ENCODE data around the gene EGFLAM. TPM values are rescaled to one million over a fixed set of nuclear protein-coding genes. Genes with fewer than 3 reads are reported as not detected.

EGFLAM gene
- total RNA-seq, 1 experiment from 2014 or later: 9.3 TPM

- no peaks in the 10 kb centered on the region for H3K27me3 Mint-ChIP-seq (ENCODE audit: insufficient read depth, unreplicated experiment)
- ChIA-PET POLR2A (no interaction called here), CTCF (interaction anchor here (0.8 to 5.6 kb wide), 2 partner anchors 23 to 95 kb away, joined by 3 to 26 read pairs; no protein-coding TSS in a partner anchor)
- H3K27ac Mint-ChIP-seq (ENCODE audit: low read depth, unreplicated experiment): no peak overlapping the region
- intact Hi-C loops (cut with micrococcal nuclease): no loop called here
- H3K4me3 Mint-ChIP-seq (ENCODE audit: unreplicated experiment): no peak overlapping the region
- H3K4me1 Mint-ChIP-seq (ENCODE audit: insufficient read depth, unreplicated experiment): no peaks in the 10 kb centered on the region
- BruUV-seq (replicated peaks): no TSS peak
- no peak for TF ChIP-seq CTCF (IDR thresholded peaks at IDR 0.05; ENCODE audit: unreplicated experiment)
- no peaks in the 10 kb centered on the region for H3K9me3 Mint-ChIP-seq (ENCODE audit: unreplicated experiment)
- no peaks in the 10 kb centered on the region for H3K36me3 Mint-ChIP-seq (ENCODE audit: insufficient read depth, unreplicated experiment)
- DNase-seq (ENCODE audit: unreplicated experiment): no peak
Observed at GRCh38 chr5:38360323-38361061, 102.1 kb downstream of the EGFLAM start.

- H3K36me3 Mint-ChIP-seq (ENCODE audit: insufficient read depth, unreplicated experiment): no peaks in the 10 kb centered on the region
- no peaks in the 10 kb centered on the region for H3K27me3 Mint-ChIP-seq (ENCODE audit: insufficient read depth, unreplicated experiment)
- H3K4me1 Mint-ChIP-seq (ENCODE audit: insufficient read depth, unreplicated experiment): no peaks in the 10 kb centered on the region
- H3K9me3 Mint-ChIP-seq (ENCODE audit: unreplicated experiment): no peaks in the 10 kb centered on the region
- BruUV-seq (replicated peaks): no TSS peak
- intact Hi-C loops (cut with micrococcal nuclease): no loop called here
- ChIA-PET POLR2A (interaction anchor here (0.7 kb wide), 1 partner anchor 447 kb away, joined by 3 read pairs; no protein-coding TSS in a partner anchor), CTCF (interaction anchor here (0.6 to 5.6 kb wide), 4 partner anchors 21 to 97 kb away, joined by 5 to 26 read pairs (median 6); no protein-coding TSS in a partner anchor)
- no peak for DNase-seq (ENCODE audit: unreplicated experiment)
- no peak for TF ChIP-seq CTCF (IDR thresholded peaks at IDR 0.05; ENCODE audit: unreplicated experiment)
- no peak overlapping the region for H3K27ac Mint-ChIP-seq (ENCODE audit: low read depth, unreplicated experiment)
- H3K4me3 Mint-ChIP-seq (ENCODE audit: unreplicated experiment): no peak overlapping the region
Observed at GRCh38 chr5:38362713-38363112, 104.4 kb downstream of the EGFLAM start.

- TF ChIP-seq CTCF (IDR thresholded peaks at IDR 0.05; ENCODE audit: unreplicated experiment): no peak
- H3K9me3 Mint-ChIP-seq (ENCODE audit: unreplicated experiment): no peaks in the 10 kb centered on the region
- intact Hi-C loops (cut with micrococcal nuclease): no loop called here
- no peak for DNase-seq (ENCODE audit: unreplicated experiment)
- no peak overlapping the region for H3K4me3 Mint-ChIP-seq (ENCODE audit: unreplicated experiment)
- no peaks in the 10 kb centered on the region for H3K4me1 Mint-ChIP-seq (ENCODE audit: insufficient read depth, unreplicated experiment)
- H3K27me3 Mint-ChIP-seq (ENCODE audit: insufficient read depth, unreplicated experiment): no peaks in the 10 kb centered on the region
- CTCF ChIA-PET: interaction anchor here (1.5 to 2.6 kb wide), 3 partner anchors 18 to 99 kb away, joined by 3 to 8 read pairs (median 6); no protein-coding TSS in a partner anchor
- POLR2A ChIA-PET: no interaction called here
- no peaks in the 10 kb centered on the region for H3K36me3 Mint-ChIP-seq (ENCODE audit: insufficient read depth, unreplicated experiment)
- no peak overlapping the region for H3K27ac Mint-ChIP-seq (ENCODE audit: low read depth, unreplicated experiment)
- no TSS peak for BruUV-seq (replicated peaks)
Observed at GRCh38 chr5:38364825-38365224, 106.5 kb downstream of the EGFLAM start.

- H3K4me3 Mint-ChIP-seq (ENCODE audit: unreplicated experiment): no peak overlapping the region
- DNase-seq (ENCODE audit: unreplicated experiment): no peak
- intact Hi-C loops (cut with micrococcal nuclease): no loop called here
- no peaks in the 10 kb centered on the region for H3K36me3 Mint-ChIP-seq (ENCODE audit: insufficient read depth, unreplicated experiment)
- no TSS peak for BruUV-seq (replicated peaks)
- no peaks in the 10 kb centered on the region for H3K27me3 Mint-ChIP-seq (ENCODE audit: insufficient read depth, unreplicated experiment)
- TF ChIP-seq CTCF (IDR thresholded peaks at IDR 0.05; ENCODE audit: unreplicated experiment): no peak
- ChIA-PET POLR2A (no interaction called here), CTCF (interaction anchor here (0.7 to 0.8 kb wide), 2 partner anchors 15 to 442 kb away, joined by 3 read pairs; no protein-coding TSS in a partner anchor)
- no peak overlapping the region for H3K27ac Mint-ChIP-seq (ENCODE audit: low read depth, unreplicated experiment)
- H3K4me1 Mint-ChIP-seq (ENCODE audit: insufficient read depth, unreplicated experiment): no peaks in the 10 kb centered on the region
- H3K9me3 Mint-ChIP-seq (ENCODE audit: unreplicated experiment): no peaks in the 10 kb centered on the region
Observed at GRCh38 chr5:38367410-38367809, 109.1 kb downstream of the EGFLAM start.

Measured in MCF 10A (cell line).